NK-92 (cell line): ENCODE measurements around the gene ADAMTS4.
A peak's percentile ranks its signal among the peaks of the same experiment; 100 is the strongest.

Experiments
- DNase-seq: peaks from one replicate; lab custom pipeline; 2025; ENCODE audit not compliant: unreplicated experiment; lab: John Stamatoyannopoulos, UW

The ADAMTS4 gene

DNA sequence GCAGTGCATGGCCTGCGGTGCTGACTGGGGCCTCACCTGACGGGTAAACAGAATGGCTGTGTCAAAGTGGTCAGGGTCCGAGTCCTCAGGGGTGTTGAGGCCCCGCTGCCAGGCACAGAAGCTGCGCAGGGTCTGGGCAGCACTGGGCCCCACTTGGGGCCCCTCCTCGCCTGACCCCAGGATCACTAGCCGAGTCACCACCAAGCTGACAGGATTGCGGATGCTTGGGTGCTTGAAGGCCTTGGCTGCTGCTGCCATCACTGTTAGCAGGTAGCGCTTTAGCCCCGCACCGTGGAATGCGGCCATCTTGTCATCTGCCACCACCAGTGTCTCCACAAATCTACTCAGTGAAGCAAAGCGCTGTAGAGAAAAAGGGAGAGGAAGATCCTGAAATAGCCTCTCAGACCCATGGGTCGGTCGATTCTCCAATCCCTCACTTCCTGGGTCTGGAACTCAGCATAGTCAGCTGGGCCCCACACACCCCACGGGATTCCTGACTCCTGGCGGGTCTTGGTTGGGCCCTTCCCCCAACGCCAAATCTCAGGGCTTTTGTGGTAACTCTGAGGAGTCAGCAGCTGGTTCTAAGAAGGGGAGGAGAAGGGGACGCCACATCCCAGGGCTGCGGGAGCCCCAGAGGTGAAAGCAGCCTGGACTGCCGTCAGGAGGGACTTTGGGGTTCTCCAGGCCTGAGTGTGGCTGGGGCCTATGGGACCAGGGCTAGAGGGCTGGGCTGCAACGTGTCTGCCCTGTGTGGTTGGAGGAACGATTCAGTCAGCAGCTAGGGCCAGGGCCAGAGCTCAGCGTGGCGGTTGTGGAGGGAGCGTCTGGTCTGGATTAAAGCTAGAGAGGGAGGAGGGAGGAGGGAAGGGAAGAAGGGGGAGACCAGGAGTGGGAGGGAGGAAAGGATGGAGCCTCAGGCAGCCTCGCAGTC is 2.1 kb downstream of the ADAMTS4 start:
- no peak for DNase-seq

DNA sequence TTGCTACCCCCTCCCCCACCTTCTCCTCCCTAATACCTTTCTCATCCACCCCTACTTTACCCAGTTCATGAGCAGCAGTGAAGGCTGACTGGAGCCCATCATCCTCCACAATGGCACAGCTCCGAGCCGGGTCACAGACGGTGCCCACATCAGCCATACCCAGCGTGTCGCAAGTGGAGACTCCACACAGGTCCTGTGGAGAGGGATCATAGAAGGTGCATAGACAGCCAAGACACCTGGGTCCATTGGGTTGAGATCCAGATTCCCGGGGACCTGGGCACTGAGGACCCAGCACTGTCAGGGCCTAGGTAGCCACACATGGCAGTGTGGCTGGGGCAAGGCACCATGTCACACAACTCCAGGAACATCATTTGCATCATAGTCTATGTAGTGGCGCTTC is 2.7 kb downstream of the ADAMTS4 start:
- DNase-seq: no peak

GRCh38 chr1:161195171-161195570 is 3.7 kb downstream of the ADAMTS4 start:
- no peak for DNase-seq

DNA sequence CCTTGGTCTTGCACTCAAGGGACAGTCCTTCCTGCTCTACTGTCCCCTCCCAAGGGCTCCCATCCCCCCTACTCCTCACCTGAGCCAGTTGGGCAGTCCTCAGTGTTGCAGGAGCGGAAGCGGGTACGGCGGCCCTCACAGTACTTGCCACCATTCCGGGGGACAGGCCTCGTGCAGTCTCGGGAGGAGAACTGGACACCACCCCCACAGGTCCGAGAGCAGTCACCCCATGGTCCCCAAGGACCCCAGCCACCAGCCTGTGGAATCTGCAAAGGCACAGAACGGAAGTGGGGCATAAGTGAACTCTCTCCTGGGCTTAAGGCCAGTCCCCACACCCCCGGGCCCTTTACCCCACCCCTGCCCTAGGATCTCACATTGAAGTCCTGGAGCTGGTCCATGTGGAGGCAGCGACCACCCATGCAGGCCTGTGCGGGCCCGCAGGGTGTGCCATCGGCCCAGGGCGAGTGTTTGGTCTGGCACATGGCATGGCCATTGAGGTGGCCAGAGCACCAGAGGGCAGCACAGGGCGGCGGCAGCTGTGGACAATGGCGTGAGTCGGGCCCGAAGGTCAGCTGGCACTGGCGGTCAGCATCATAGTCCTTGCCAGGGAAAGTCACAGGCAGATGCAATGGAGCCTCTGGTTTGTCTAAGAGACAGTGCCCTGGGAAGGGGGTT is 5.2 kb downstream of the ADAMTS4 start:
- DNase-seq: no peak

DNA sequence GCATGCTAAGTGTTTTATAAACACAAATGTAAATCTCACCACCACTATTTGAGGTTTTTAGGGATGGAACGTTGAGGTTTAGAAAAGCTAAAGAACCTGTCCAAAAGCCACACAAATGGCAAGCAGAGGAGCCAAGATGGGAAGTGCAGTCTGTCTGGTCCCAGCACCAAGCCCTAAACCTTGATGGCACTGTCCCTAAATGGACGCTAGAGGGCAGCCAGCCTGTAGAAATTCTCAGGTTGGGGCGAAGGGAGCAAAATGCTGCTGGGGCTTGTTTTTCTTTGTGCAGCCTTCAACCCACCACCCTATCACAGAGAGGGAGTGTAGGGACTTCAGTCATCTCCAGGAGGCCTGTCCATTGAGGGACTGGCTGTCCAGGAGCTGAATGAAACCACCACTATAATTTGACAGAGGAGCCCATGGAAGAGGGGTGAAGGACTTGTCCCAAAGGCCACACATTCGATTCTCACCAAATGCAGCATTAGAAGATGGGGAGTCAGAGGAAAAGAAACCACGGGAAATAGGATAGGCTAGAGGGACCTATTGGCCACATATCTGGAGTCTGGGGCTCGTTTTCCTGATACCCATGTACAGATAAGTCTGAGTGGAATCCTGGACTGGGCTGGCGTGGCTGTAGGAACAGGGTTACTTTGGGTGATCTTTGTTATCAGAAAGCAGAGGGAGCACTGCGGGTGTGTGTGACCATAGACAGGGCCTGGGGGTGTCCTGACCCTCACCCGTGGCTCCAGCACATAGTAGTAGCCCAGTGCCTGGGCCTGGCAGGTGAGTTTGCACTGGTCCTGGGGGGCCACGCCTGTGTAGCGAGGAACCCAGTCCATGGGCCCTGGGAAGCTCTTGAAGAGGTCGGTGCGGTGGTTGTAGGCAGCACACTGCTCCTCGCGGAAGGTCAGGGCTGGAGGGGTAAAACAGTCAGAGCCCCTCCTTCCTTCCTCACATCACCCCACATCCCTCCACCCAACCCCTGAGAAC is 6.1 kb downstream of the ADAMTS4 start:
- no peak for DNase-seq

DNA sequence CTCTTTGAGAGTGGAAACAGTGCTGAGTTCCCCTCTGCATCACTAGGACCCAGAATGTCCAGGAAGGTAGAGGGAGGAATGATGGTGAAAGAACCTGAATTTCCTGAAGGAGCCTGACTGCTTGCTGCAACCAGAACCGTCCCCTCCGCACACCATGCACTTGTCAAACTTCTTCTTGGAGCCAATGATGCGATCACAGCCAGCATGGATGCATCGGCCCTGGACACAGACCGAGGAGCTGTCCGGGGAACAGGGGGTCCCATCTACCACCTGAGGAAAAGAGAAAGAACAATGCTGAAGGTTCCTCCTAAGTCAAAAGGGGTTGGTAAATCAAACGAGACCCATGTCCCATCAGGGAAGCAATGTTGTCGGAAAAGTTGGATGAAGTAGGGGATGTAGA is 6.9 kb downstream of the ADAMTS4 start:
- no peak for DNase-seq

GRCh38 chr1:161190962-161191521 is 7.8 kb downstream of the ADAMTS4 start:
- DNase-seq: no peak

DNA sequence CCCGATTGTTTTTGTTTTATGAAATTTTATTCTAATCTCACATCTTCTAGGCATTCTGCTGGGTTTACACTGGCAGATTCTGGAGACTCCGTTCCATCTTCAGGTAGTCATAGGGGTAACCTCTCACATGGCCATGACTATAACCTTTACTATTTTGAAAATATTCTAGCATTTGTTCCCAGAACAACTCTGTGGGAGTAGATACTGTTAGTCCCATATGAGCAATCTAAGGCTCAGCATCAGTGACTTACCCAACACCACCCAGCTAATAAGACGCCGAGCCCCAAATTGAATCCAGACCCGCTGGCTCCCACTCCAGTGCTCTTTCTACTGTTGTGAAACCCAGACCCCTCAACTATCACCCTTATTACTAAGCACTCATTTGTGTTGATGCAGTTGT is 9.8 kb downstream of the ADAMTS4 start:
- DNase-seq: no peak

DNA sequence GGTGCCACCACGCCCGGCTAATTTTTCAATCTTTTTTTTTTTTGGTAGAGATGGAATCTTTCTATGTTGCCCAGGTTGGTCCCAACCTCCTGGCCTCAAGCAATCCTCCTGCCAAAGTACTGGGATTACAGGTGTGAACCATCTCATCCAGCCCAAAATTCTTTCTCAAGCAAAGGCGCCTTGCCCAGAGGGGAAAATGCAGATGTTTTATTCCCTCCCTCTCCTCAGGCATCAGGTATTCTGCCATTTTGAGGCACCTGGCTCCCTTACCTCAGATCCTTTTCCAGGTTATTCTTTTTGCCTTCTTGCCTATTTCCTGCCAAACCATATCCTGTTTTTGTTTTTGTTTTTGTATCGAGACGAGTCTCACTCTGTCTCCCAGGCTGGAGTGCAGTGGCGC is 10.5 kb downstream of the ADAMTS4 start:
- DNase-seq: no peak

DNA sequence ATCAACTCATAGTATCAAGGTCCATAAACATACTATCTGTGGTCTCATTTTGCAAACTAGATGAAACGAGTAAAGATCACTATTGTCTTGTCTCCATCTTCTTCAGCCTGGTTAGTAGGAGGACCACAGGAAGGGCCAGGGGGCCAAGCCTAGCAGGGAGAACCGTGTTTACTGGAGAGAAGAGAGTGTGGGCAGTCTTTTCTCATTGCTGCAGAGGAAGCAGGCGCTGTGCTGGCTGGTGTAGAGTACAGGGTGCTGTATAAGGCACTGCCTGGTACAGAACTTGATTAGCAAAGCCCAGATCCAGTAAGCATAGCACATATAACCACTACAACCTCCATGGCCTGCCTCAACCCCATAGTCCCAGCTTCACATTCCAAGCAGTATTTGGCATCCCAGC is 11.5 kb downstream of the ADAMTS4 start:
- no peak for DNase-seq

DNA sequence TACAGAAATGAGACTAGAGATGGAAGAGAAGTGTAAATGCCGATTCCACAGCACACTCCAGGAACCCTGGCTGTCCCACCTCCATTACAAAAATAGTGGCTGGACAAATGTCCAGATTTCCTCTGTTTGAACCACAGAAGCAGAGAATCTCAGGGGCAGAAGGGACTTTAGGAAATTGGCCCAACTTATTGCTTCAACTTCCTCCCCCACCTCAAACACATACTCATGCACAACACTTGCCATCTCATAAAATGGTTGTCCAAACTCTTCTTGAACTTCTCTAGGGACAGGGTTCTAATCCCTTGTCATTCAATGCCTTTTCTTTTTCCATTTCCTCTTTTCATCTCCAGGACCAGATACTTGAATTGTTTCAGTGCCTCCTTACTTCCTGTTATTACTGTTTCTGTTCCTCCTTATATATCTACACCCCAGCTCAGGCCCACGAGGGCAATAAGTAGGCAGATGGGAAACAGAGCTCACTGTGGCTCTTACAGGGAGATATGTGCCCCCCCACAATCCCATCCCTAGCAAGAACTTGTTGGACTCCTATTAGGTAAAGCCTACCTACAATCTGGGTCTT is 13.0 kb downstream of the ADAMTS4 start:
- no peak for DNase-seq

- no peak for DNase-seq
These were observed 13.6 kb downstream of the ADAMTS4 start for GRCh38 chr1:161185282-161185682.

GRCh38 chr1:161182214-161182613 is 16.6 kb downstream of the ADAMTS4 start:
- no peak for DNase-seq

- no peak for DNase-seq
These were observed 18.2 kb downstream of the ADAMTS4 start for GRCh38 chr1:161180639-161181038.

DNA sequence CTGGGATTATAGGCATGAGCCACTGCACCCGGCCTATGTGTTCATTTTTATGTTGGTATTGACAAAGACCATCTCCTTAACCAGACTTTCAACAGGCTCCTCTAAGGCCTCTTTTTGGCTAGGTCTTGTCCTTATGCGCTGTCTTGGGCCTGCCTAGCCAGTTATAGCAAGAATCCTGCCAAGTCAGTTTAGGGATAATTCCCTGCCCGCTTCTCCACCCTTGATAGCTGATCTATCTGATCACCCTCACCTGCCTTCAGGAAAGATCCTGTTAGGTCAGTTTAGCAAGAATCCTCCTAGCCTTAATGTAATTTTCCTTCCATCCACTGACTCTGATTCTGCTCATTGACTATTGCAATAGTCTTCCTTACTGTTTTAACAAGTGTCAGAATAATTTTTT is 19.2 kb downstream of the ADAMTS4 start:
- no peak for DNase-seq

GRCh38 chr1:161177936-161178244 is 21.0 kb downstream of the ADAMTS4 start:
- DNase-seq: no peak

DNA sequence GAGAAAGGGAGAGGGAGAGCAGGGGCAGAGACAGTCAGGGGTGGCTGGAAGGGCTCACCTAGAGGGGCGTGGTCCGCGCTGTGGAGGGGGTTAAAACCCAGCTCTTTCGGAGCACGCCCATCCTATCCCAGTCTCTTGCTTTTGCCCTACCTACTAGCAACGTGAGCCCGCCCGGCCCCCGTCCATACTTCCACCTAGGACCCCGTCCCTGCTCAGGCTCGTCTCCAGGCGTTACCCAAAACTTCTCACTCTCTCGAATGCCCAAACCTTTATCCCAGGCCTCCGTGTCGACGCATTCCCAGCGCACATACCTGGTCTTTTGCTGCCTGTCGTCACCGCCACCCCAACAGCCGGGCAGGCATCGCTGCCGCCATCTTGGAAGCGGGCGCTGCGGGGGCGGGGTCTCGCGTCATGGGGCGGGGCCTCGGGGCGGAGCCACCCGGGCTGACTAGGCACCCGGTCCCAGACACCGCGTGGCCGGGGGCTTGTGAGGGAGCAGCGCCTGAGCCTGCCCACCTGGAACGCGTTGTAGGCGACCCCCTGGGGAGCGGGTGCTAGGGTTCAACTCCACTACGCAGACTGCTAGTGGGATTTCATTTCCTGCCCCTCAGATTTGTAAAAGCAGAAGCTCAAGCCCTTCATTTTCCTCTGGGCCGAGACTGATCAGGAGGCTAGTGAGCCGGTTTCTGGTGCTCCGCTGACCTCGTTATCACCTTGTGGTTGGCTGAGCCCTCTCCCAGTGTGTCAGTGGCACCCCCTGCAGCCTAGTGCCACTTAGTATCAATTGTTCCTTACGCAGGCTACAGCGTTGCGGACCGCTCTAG is 21.5 kb downstream of the ADAMTS4 start, which contains the start of gene B4GALT3:
B4GALT3 (minus strand) TSS at position 396 of the 824 bp plus-strand sequence. CDS start 1,447 bp downstream, outside the sequence.
- DNase-seq: peak; percentile 38

DNA sequence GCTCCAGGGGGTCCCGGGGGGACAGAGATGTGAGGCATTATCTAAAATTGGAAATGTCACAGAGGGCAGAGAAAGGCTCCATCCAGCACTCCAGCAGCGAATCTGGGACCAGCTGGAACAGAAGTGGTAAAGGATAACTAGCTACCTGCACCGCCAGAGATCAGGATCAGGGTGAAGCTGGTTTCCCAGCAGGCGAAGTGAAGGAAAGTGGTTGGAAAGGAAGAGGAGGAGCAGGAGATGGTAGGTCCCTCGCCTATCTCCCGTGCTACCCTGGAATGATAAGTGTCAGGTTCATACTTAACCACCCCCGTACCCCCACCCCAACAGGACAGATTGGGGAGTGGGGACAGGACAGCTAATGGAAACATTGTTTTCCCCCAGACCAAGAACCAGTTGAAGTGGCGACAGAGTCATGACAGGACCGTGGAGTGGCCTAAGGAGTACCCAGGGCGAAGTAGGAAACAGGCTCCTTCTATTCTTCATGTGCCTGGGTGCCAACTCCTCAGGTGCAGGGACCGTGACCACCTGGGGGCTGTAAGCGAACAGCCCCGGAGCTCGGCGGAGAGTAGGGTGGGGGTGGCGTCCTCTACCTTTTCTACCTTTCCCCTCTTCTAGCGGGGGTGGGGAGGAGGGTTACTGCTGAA is 22.3 kb downstream of the ADAMTS4 start:
- DNase-seq: no peak

DNA sequence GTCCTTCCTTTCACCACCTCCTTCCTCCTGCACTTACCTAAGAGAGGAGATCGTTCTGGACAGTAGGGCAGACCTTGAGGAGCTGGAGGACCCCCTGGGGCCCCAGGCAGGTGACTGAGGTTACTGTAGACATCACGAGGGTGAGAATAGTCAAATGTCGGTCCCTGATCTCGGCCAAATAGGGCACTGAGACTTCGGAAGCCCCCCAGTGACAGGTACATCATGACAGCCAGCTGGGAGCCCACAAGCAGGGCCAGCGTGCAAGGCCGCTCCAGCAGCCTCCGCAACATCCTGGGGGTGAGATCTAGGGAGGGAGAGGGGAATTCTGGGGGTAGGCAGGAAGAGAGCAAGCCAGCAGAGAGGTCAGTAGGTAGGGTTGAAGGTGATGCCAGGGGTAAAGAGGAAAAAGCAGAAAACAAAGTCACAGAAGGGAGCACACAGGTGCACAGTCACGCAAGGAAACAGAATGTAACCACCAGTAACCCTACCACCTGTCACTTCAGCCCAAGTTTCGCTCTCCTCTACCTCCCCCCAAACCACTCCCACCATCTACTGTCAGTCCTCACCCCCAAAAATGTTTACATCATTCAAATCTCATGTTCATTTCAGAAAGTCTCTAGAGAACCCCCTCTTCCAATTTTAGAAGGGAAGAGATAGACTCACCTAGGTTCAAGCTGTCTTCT is 22.9 kb downstream of the ADAMTS4 start:
- no peak for DNase-seq
